Effector memory CD4-positive, alpha-beta T cell (primary cell): Measurements from ENCODE around the gene TNS2.
"Not testable (repeated sequence)": the region's sequence is repeated elsewhere in the genome, so short reads cannot be mapped to it uniquely, and the experiment has no call there.

Experiments used
- DNase-seq, 3 donors: peaks; one replicate each; pipeline ENCODE4 v3.0.0-alpha.2; 2020
- H3K27ac ChIP-seq: 2 replicates; pipeline ENCODE4 v1.7.0; 2013; ENCODE audit warnings: mild to moderate bottlenecking, low read length, moderate library complexity; ENCODE audit not compliant: insufficient read depth, poor library complexity, severe bottlenecking
- H3K27me3 ChIP-seq: replicated peaks from 2 replicates; pipeline ENCODE4 v1.7.0; 2013; ENCODE audit warnings: mild to moderate bottlenecking, low read length; ENCODE audit not compliant: insufficient read depth, control insufficient read depth, poor library complexity, severe bottlenecking
- H3K36me3 ChIP-seq: 2 replicates; pipeline ENCODE4 v1.7.0; 2013; ENCODE audit warnings: mild to moderate bottlenecking, low read length, moderate library complexity; ENCODE audit not compliant: control insufficient read depth, insufficient read depth
- H3K4me1 ChIP-seq: 2 replicates; pipeline ENCODE4 v1.7.0; 2013; ENCODE audit warnings: low read length, mild to moderate bottlenecking; ENCODE audit not compliant: control insufficient read depth, insufficient read depth, poor library complexity, severe bottlenecking
- H3K4me3 ChIP-seq: 2 replicates; pipeline ENCODE4 v1.7.0; 2013; ENCODE audit warnings: low read length, low read depth, mild to moderate bottlenecking; ENCODE audit not compliant: insufficient read depth, poor library complexity, severe bottlenecking
- H3K9me3 ChIP-seq: 2 replicates; pipeline ENCODE4 v1.7.0; 2013; ENCODE audit warnings: mild to moderate bottlenecking, low read length, moderate library complexity; ENCODE audit not compliant: control insufficient read depth

TNS2 gene

GRCh38 chr12:53011889-53012288, 38.0 kb upstream of the TNS2 start:
- Histone ChIP-seq H3K9me3 (no peaks in the 10 kb centered on the region), H3K36me3 (peaks cover 21% of the 10 kb centered on the region), H3K27me3 (no peaks in the 10 kb centered on the region), H3K4me3 (no peak overlapping the region), H3K27ac (no peak overlapping the region), H3K4me1 (peaks cover 34% of the 10 kb centered on the region)
- no peak for DNase-seq

DNA sequence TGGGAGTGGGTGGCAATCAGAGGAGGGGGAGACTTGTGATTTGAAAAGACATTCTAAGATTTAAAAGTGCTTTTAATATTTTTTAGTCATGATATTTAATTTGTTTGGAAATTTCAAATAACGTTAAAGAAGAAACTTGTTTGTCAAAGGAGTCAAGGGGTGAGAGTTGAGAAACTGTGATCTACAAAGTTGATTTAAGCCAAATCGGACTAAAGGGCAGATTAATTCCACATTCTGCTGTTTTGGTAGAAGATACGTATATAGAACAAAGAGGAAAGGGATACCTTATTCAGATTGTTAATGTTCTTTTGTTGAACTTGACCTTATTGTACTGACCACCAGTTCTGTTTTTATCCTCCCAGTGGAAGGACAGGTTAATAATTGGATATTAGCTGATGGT, 36.9 kb upstream of the TNS2 start:
- H3K36me3 ChIP-seq, result peaks cover 32% of the 10 kb centered on the region
- H3K27ac ChIP-seq, result no peak overlapping the region
- no peak for DNase-seq
- H3K9me3 ChIP-seq, result no peaks in the 10 kb centered on the region
- no peak overlapping the region for H3K4me3 ChIP-seq
- H3K4me1 ChIP-seq, result peaks cover 24% of the 10 kb centered on the region
- no peaks in the 10 kb centered on the region for H3K27me3 ChIP-seq

DNA sequence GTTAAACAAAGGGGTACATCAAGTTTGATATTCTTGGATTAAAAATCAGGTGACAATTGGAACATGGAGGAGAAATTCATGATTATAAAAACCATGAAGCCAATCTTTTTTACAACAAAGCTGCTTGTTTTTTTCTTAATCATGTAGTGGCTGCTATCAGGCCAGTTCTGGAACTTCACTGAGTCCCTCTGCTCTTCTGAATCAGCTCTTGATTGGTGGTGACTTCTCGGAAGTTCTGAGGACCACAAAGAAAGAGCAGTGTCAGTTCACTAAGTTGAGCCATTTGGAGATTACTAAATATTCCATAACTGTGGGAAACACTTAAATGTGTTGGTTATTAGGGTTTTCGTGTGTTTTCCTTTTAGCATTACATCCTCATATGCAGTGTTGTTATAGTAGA, 35.2 kb upstream of the TNS2 start:
- no peak for DNase-seq
- Histone ChIP-seq H3K4me3 (no peak overlapping the region), H3K9me3 (no peaks in the 10 kb centered on the region), H3K27ac (no peak overlapping the region), H3K27me3 (no peaks in the 10 kb centered on the region), H3K36me3 (peaks cover 48% of the 10 kb centered on the region), H3K4me1 (peaks cover 11% of the 10 kb centered on the region)

DNA sequence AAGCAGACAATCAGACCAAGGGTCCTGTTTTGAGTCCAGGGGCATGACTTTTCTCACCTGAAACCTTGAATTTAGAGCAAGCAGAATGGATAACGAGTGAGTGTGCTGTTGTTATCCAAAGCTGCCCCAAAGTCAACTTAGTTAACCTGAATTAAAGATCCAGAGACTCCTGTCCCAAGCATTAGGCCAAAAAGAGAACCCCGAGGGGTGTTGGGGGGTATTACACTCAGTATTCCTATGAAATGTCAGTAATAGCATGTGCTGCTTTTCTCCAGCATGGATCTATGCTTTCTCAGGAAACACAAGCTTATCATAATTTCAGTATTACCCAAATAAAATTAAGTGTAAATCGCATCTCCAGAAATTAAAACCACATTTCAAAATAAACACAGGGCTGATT, 24.6 kb upstream of the TNS2 start:
- Histone ChIP-seq H3K4me1 (no peaks in the 10 kb centered on the region), H3K27ac (no peak overlapping the region), H3K27me3 (no peaks in the 10 kb centered on the region), H3K9me3 (no peaks in the 10 kb centered on the region), H3K4me3 (no peak overlapping the region), H3K36me3 (peaks cover 82% of the 10 kb centered on the region)
- no peak for DNase-seq

DNA sequence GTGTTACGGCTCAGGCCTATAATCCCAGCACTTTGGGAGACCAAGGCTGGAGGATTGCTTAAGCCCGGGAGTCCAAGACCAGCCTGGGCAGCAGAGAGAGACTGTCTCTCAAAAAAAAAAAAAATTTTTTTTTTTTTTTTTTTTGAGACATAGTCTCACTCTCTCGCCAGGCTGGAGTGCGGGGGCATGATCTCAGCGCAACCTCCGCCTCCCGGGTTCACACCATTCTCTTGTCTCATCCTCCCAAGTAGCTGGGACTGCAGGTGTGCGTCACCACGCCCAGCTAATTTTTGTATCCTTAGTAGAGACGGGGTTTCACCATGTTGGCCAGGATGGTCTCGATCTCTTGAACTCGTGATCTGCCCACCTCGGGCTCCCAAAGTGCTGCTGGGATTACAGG, 22.9 kb upstream of the TNS2 start:
- not testable (repeated sequence) for DNase-seq, H3K9me3 ChIP-seq, H3K4me3 ChIP-seq, H3K27me3 ChIP-seq, H3K27ac ChIP-seq, H3K4me1 ChIP-seq
- peaks cover 79% of the 10 kb centered on the region for H3K36me3 ChIP-seq

GRCh38 chr12:53031616-53032015, 18.2 kb upstream of the TNS2 start:
- no peaks in the 10 kb centered on the region for H3K4me1 ChIP-seq
- H3K27ac ChIP-seq, result no peak overlapping the region
- no peak for DNase-seq
- no peaks in the 10 kb centered on the region for H3K27me3 ChIP-seq
- no peaks in the 10 kb centered on the region for H3K9me3 ChIP-seq
- no peak overlapping the region for H3K4me3 ChIP-seq
- peaks cover 82% of the 10 kb centered on the region for H3K36me3 ChIP-seq

GRCh38 chr12:53033832-53034231, 16.0 kb upstream of the TNS2 start:
- DNase-seq, H3K9me3 ChIP-seq, H3K4me1 ChIP-seq, H3K4me3 ChIP-seq, H3K27ac ChIP-seq, H3K27me3 ChIP-seq: not testable (repeated sequence)
- peaks cover 81% of the 10 kb centered on the region for H3K36me3 ChIP-seq

- peaks cover 5% of the 10 kb centered on the region for H3K4me1 ChIP-seq
- H3K27me3 ChIP-seq, result no peaks in the 10 kb centered on the region
- peaks cover 80% of the 10 kb centered on the region for H3K36me3 ChIP-seq
- H3K27ac ChIP-seq, result no peak overlapping the region
- H3K9me3 ChIP-seq, result no peaks in the 10 kb centered on the region
- no peak for DNase-seq
- no peak overlapping the region for H3K4me3 ChIP-seq
Observed at GRCh38 chr12:53034459-53034858, 15.4 kb upstream of the TNS2 start.

DNA sequence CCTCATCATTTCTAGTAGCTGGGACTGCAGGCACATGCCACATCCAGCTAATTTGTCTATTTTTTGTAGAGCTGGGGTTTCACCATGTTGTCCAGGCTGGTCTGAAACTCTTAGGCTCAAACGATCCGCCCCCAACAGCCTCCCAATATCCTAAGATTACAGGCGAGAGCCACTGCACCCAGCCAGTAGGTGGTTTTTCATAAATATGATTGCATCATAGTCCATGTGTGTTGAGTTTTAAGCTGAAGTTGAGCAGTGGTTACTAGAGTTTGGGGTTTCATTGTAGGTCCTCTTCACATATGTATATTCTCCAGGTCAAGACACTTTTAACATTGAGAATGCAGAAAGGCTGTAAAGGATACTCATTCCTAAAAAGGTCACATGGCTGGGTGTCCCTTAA, 13.1 kb upstream of the TNS2 start:
- DNase-seq, result no peak
- Histone ChIP-seq H3K4me1 (peaks cover 5% of the 10 kb centered on the region), H3K4me3 (no peak overlapping the region), H3K27ac (no peak overlapping the region), H3K9me3 (no peaks in the 10 kb centered on the region), H3K36me3 (peaks cover 68% of the 10 kb centered on the region), H3K27me3 (no peaks in the 10 kb centered on the region)

GRCh38 chr12:53039851-53040250, 10.0 kb upstream of the TNS2 start:
- Histone ChIP-seq H3K4me3 (no peak overlapping the region), H3K4me1 (peaks cover 5% of the 10 kb centered on the region), H3K27ac (no peak overlapping the region), H3K27me3 (no peaks in the 10 kb centered on the region), H3K36me3 (peaks cover 41% of the 10 kb centered on the region), H3K9me3 (no peaks in the 10 kb centered on the region)
- no peak for DNase-seq
